HG03159 (cell line): ENCODE data around the gene MYADM.

ENCODE experiments used
- ATAC-seq: cut with Tn5 transposase; IDR thresholded peaks from one replicate; pipeline ENCODE4 v1.9.1; 2021; ENCODE audit warnings: mild to moderate bottlenecking, moderate library complexity; ENCODE audit not compliant: unreplicated experiment

MYADM gene

GRCh38 chr19:53909471-53910169 is 41.9 kb downstream of the MYADM start:
- ATAC-seq = no peak

- no peak for ATAC-seq
Observed at GRCh38 chr19:53910170-53910518, 42.5 kb downstream of the MYADM start.

GRCh38 chr19:53912653-53913052 is 45.0 kb downstream of the MYADM start:
- no peak for ATAC-seq

GRCh38 chr19:53915000-53915399 is 47.3 kb downstream of the MYADM start:
- no peak for ATAC-seq

- ATAC-seq = no peak
Observed at GRCh38 chr19:53916004-53916403, 48.3 kb downstream of the MYADM start.

- no peak for ATAC-seq
Observed at GRCh38 chr19:53917356-53917755, 49.7 kb downstream of the MYADM start.
